Left ventricle myocardium inferior (tissue), 1 donor: ENCODE results near the gene TMF1. TPM values are rescaled to one million over a fixed set of nuclear protein-coding genes. Genes with fewer than 3 reads are reported as not detected.

ENCODE experiments used
- DNase-seq: peaks from one replicate; pipeline ENCODE4 v3.0.0-alpha.2; 2020
- H3K27ac ChIP-seq: fragments of 200-600 bp; replicated peaks from 2 replicates; pipeline ENCODE4 v1.8.0; 2021
- H3K27me3 ChIP-seq: fragments of 200-600 bp; 2 replicates; pipeline ENCODE4 v1.8.0; 2021; ENCODE audit warnings: low read depth
- H3K36me3 ChIP-seq: fragments of 200-600 bp; 2 replicates; pipeline ENCODE4 v1.8.0; 2021
- H3K4me1 ChIP-seq: fragments of 200-600 bp; 2 replicates; pipeline ENCODE4 v1.8.0; 2021
- H3K4me3 ChIP-seq: fragments of 200-600 bp; 2 replicates; pipeline ENCODE4 v1.8.0; 2021; ENCODE audit warnings: mild to moderate bottlenecking, moderate library complexity
- H3K9me3 ChIP-seq: fragments of 200-600 bp; replicated peaks from 2 replicates; pipeline ENCODE4 v1.8.0; 2021
- intact Hi-C: fragments of 100-400 bp; cut with micrococcal nuclease; formaldehyde crosslinking; loops from one replicate; pipeline ENCODE4 v1.11.0; 2022
- microRNA-seq: library from miRNA; unstranded; fragments of <30 nt; microRNA quantifications from one replicate; pipeline ENCODE4 v1.2.0, GENCODE V29; 2020
- total RNA-seq: library from RNA; stranded (reverse); fragmentation: NEBNext Ultra II Directional; extraction: Animal tissue kit (Norgen Biotek cat#: 25700); gene quantifications from one replicate; pipeline ENCODE4 v1.2.1, GENCODE V29; 2021
- TF ChIP-seq, protein P1 (sequence below): fragments of 200-600 bp; IDR thresholded peaks from 2 replicates; pipeline ENCODE4 v1.8.0; 2021; ENCODE audit warnings: antibody characterized with exemption, mild to moderate bottlenecking, borderline replicate concordance
- donor health status: DM: no; HTN: yes; CAD: no; lungs with severe emphysema.

Gene TMF1
- total RNA-seq, 1 donor from 2014 or later = 21.0 TPM

DNA sequence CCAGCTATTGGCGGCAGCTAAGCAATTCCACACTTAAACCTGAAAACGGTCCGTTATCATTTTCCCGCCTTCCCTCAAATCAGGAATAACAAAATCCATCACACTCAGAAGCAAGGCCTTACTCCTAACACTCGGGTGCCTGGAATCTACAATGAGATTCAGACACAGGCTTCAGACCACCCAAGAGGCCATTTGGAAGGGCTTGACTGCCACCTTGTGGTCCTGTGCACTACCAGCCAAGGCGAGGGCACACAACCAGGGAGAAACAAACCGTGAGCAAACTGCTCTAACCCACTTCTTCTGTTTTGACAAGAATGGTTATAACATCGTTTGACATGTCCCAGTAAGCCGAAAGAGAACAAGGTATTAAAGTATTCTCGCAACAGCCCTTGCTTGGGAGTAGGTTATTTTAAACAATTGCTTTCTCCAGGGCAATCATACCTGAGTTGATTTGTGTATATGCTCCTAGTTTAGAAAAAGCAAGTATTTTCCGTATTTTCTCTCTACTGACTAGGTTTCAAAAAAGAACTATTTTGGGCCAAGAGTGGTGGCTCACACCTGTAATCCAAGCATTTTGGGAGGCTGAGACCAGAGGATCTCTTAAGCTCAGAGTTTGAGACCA is 79.7 kb downstream of the TMF1 start:
- H3K27me3 ChIP-seq = peaks cover 31% of the 10 kb centered on the region
- TF ChIP-seq, protein P1, sequence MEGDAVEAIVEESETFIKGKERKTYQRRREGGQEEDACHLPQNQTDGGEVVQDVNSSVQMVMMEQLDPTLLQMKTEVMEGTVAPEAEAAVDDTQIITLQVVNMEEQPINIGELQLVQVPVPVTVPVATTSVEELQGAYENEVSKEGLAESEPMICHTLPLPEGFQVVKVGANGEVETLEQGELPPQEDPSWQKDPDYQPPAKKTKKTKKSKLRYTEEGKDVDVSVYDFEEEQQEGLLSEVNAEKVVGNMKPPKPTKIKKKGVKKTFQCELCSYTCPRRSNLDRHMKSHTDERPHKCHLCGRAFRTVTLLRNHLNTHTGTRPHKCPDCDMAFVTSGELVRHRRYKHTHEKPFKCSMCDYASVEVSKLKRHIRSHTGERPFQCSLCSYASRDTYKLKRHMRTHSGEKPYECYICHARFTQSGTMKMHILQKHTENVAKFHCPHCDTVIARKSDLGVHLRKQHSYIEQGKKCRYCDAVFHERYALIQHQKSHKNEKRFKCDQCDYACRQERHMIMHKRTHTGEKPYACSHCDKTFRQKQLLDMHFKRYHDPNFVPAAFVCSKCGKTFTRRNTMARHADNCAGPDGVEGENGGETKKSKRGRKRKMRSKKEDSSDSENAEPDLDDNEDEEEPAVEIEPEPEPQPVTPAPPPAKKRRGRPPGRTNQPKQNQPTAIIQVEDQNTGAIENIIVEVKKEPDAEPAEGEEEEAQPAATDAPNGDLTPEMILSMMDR = peak; percentile 70
- H3K27ac ChIP-seq = no peak overlapping the region
- H3K36me3 ChIP-seq = peaks cover 26% of the 10 kb centered on the region
- H3K4me3 ChIP-seq = no peak overlapping the region
- H3K9me3 ChIP-seq = no peaks in the 10 kb centered on the region
- peak; percentile 20 for DNase-seq
- H3K4me1 ChIP-seq = no peaks in the 10 kb centered on the region
- intact Hi-C loops = no loop called here

Small RNA genes lying within 50 kb of the gene (microRNA-seq; reads per million reads assigned to microRNA genes)
- gene MIR3136 = 0.94 reads per million

Other genes starting within 250 kb of the TMF1 start
- gene TAFA4, start 119.8 kb downstream of the TMF1 start, total RNA-seq = not detected
- gene EOGT, start 38.6 kb downstream of the TMF1 start, total RNA-seq = 28.2 TPM
- gene UBA3, start 28.0 kb upstream of the TMF1 start, total RNA-seq = 84.2 TPM
- 193 TPM for gene ARL6IP5, start 32.6 kb upstream of the TMF1 start, total RNA-seq
- gene LMOD3, start 70.3 kb upstream of the TMF1 start, total RNA-seq = 154 TPM